Measurements from ENCODE around the gene PREX1. TPM values are rescaled to one million over a fixed set of nuclear protein-coding genes. Genes with fewer than 3 reads are reported as not detected.

Gene PREX1
- total and polyA plus RNA-seq, 9 donors, result 16.7 to 32.5 (median 22.5) TPM

DNA sequence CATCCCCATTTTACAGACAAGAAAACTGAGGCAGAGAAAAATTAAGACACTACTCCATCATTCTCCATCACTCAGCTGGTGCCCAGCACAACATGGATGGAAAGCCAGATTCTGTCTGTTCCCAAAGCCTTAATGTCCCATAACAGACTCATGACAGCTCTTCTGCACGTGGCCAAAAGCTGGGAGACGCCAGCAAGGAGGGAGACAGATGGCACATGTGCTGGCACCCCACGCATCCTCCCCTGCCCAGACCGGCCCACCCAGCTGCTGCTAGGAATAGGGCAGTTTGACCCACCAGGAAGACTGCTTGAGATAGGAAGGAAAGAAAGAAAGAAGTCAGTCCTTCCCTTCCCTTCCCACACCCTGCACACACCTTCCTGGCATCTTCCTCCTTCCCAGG lies 96.3 kb downstream of the PREX1 start:
- H3K27me3 ChIP-seq (ENCODE audit: control insufficient read depth, insufficient read depth, low read length), result no peaks in the 10 kb centered on the region
- peaks cover 51% of the 10 kb centered on the region for H3K4me1 ChIP-seq (ENCODE audit: control insufficient read depth, insufficient read depth, low read length)
- peaks cover 20% of the 10 kb centered on the region for H3K36me3 ChIP-seq (ENCODE audit: control insufficient read depth, insufficient read depth, low read length)
- peak; percentile 50 for DNase-seq
- peak overlapping the region; percentile 42 for H3K27ac ChIP-seq (ENCODE audit: low read length)
- no peaks in the 10 kb centered on the region for H3K9me3 ChIP-seq (replicated peaks; ENCODE audit: control insufficient read depth, low read depth, low read length)
- no peak overlapping the region for H3K4me3 ChIP-seq (ENCODE audit: low read length)
- WGBS (ENCODE audit: insufficient coverage), result 100% methylated on average over 1 of the region's 4 CpGs

DNA sequence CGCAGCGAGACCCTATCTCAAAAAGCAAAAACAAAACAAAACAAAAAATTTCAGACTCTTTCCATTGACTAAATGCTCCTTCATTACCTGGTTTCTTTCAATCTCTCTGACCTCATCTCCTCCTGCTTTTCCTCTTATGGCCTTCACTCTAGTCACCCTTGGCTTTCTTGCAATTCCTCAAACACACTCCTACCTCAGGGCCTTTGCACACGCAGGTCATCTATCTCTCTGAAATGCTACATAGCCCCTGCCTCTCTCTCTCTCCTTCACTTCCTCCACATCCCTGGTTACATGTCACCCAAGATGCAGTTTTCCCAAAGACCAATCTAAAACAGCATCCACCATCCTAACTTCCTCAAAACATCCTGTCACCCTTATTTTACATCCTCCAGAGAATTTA lies 96.8 kb downstream of the PREX1 start:
- H3K27me3 ChIP-seq (ENCODE audit: control insufficient read depth, insufficient read depth, low read length), result no peaks in the 10 kb centered on the region
- peaks cover 17% of the 10 kb centered on the region for H3K36me3 ChIP-seq (ENCODE audit: control insufficient read depth, insufficient read depth, low read length)
- no peak for DNase-seq
- H3K4me1 ChIP-seq (ENCODE audit: control insufficient read depth, insufficient read depth, low read length), result peaks cover 51% of the 10 kb centered on the region
- no peak overlapping the region for H3K4me3 ChIP-seq (ENCODE audit: low read length)
- no peaks in the 10 kb centered on the region for H3K9me3 ChIP-seq (replicated peaks; ENCODE audit: control insufficient read depth, low read depth, low read length)
- H3K27ac ChIP-seq (ENCODE audit: low read length), result no peak overlapping the region
- WGBS (ENCODE audit: insufficient coverage), result 91% methylated on average over 3 of the region's 3 CpGs

DNA sequence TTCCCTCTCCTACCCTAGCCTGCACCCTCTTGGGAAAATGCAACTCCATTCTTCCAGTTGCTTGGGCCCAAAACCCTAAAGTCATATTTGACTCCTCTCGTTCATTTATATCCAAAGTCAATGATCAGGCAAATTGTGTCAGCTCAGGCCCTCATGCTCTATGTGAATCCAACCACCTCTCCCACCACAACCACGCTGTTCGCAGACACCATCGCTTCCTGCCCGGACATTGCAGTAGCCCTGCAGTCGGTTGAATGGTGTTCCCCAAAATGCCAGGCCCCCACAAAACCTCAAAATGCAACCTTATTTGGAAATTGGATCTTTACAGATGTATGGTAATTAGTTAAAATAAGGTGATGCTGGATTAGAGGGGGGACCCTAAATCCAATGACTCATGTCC lies 98.3 kb downstream of the PREX1 start:
- H3K9me3 ChIP-seq (replicated peaks; ENCODE audit: control insufficient read depth, low read depth, low read length), result no peaks in the 10 kb centered on the region
- peaks cover 18% of the 10 kb centered on the region for H3K36me3 ChIP-seq (ENCODE audit: control insufficient read depth, insufficient read depth, low read length)

GRCh38 chr20:48728042-48728825 lies 99.6 kb downstream of the PREX1 start:
- no peak overlapping the region for H3K4me3 ChIP-seq (ENCODE audit: low read length)
- peak; percentile 68 for DNase-seq
- H3K9me3 ChIP-seq (replicated peaks; ENCODE audit: control insufficient read depth, low read depth, low read length), result no peaks in the 10 kb centered on the region
- peaks cover 13% of the 10 kb centered on the region for H3K36me3 ChIP-seq (ENCODE audit: control insufficient read depth, insufficient read depth, low read length)
- H3K27me3 ChIP-seq (ENCODE audit: control insufficient read depth, insufficient read depth, low read length), result no peaks in the 10 kb centered on the region
- WGBS (ENCODE audit: insufficient coverage), result 93% methylated on average over 5 of the region's 9 CpGs
- peaks cover 62% of the 10 kb centered on the region for H3K4me1 ChIP-seq (ENCODE audit: control insufficient read depth, insufficient read depth, low read length)
- H3K27ac ChIP-seq (ENCODE audit: low read length), result peak overlapping the region; percentile 77

More for the DNA sequence above, 98.3 kb downstream of the PREX1 start:
- no peak for DNase-seq
- peaks cover 53% of the 10 kb centered on the region for H3K4me1 ChIP-seq (ENCODE audit: control insufficient read depth, insufficient read depth, low read length)
- 88% methylated on average over 2 of the region's 6 CpGs for WGBS (ENCODE audit: insufficient coverage)
- H3K4me3 ChIP-seq (ENCODE audit: low read length), result no peak overlapping the region
- H3K27ac ChIP-seq (ENCODE audit: low read length), result no peak overlapping the region
- H3K27me3 ChIP-seq (ENCODE audit: control insufficient read depth, insufficient read depth, low read length), result no peaks in the 10 kb centered on the region

DNA sequence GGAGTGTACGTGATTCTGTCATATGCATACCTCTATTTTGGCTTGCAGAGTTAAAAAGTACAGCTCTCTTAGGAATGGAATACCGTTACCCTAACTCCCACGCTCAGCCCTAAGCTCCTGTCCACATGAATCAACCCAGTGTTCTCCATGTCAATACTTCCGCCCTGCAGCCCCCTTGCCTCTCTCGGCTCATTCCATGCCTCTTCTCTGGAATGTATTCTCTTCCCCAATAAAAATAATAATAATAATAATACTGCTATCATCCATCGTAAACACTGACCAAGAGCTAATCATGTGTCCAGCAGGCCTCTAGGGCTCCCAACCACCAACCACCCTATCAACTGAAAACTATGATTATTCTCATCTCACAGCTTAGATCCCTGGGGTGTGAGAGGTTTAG lies 100.6 kb downstream of the PREX1 start:
- no peak overlapping the region for H3K4me3 ChIP-seq (ENCODE audit: low read length)
- H3K9me3 ChIP-seq (replicated peaks; ENCODE audit: control insufficient read depth, low read depth, low read length), result no peaks in the 10 kb centered on the region
- H3K27ac ChIP-seq (ENCODE audit: low read length), result no peak overlapping the region
- 53% methylated on average over 3 of the region's 6 CpGs for WGBS (ENCODE audit: insufficient coverage)
- H3K4me1 ChIP-seq (ENCODE audit: control insufficient read depth, insufficient read depth, low read length), result peaks cover 66% of the 10 kb centered on the region
- H3K36me3 ChIP-seq (ENCODE audit: control insufficient read depth, insufficient read depth, low read length), result peaks cover 13% of the 10 kb centered on the region
- no peak for DNase-seq
- H3K27me3 ChIP-seq (ENCODE audit: control insufficient read depth, insufficient read depth, low read length), result no peaks in the 10 kb centered on the region

GRCh38 chr20:48725555-48725991 lies 102.2 kb downstream of the PREX1 start:
- no peaks in the 10 kb centered on the region for H3K9me3 ChIP-seq (replicated peaks; ENCODE audit: control insufficient read depth, low read depth, low read length)
- H3K27ac ChIP-seq (ENCODE audit: low read length), result peak overlapping the region; percentile 86
- H3K27me3 ChIP-seq (ENCODE audit: control insufficient read depth, insufficient read depth, low read length), result no peaks in the 10 kb centered on the region
- 69% methylated on average over 3 of the region's 3 CpGs for WGBS (ENCODE audit: insufficient coverage)
- peaks cover 74% of the 10 kb centered on the region for H3K4me1 ChIP-seq (ENCODE audit: control insufficient read depth, insufficient read depth, low read length)
- H3K36me3 ChIP-seq (ENCODE audit: control insufficient read depth, insufficient read depth, low read length), result peaks cover 7% of the 10 kb centered on the region
- DNase-seq, result no peak
- H3K4me3 ChIP-seq (ENCODE audit: low read length), result no peak overlapping the region

- Histone ChIP-seq H3K27me3 (ENCODE audit: control insufficient read depth, insufficient read depth, low read length) (no peaks in the 10 kb centered on the region), H3K27ac (ENCODE audit: low read length) (peak overlapping the region; percentile 86), H3K36me3 (ENCODE audit: control insufficient read depth, insufficient read depth, low read length) (peaks cover 10% of the 10 kb centered on the region), H3K9me3 (replicated peaks; ENCODE audit: control insufficient read depth, low read depth, low read length) (peaks cover 1% of the 10 kb centered on the region), H3K4me3 (ENCODE audit: low read length) (no peak overlapping the region), H3K4me1 (ENCODE audit: control insufficient read depth, insufficient read depth, low read length) (peaks cover 77% of the 10 kb centered on the region)
- 40% methylated on average over 6 of the region's 11 CpGs for WGBS (ENCODE audit: insufficient coverage)
- DNase-seq, result peak; percentile 95
Observed at GRCh38 chr20:48724891-48725554, 102.8 kb downstream of the PREX1 start.

DNA sequence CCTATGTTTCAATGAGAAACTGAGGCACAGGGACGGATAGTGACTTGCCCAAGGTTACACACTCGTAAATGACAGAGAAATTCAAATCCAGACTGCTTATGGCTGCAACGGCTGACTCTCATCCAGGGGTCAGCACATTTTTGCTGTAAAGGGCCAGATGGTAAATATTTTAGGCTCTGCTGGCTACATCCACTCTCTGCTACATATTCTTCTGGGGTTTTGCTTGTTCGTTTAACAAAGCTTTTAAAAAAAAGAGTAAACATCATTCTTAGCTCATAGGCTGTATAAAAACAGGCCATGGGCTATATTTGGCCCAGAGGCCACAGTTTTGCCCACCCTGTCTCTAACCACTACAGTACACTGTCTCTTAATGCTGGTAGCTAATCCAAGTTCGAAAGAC lies 103.4 kb downstream of the PREX1 start:
- peaks cover 11% of the 10 kb centered on the region for H3K36me3 ChIP-seq (ENCODE audit: control insufficient read depth, insufficient read depth, low read length)
- no peak overlapping the region for H3K4me3 ChIP-seq (ENCODE audit: low read length)
- H3K4me1 ChIP-seq (ENCODE audit: control insufficient read depth, insufficient read depth, low read length), result peaks cover 75% of the 10 kb centered on the region
- peaks cover 6% of the 10 kb centered on the region for H3K9me3 ChIP-seq (replicated peaks; ENCODE audit: control insufficient read depth, low read depth, low read length)
- H3K27ac ChIP-seq (ENCODE audit: low read length), result peak overlapping the region; percentile 86
- no peaks in the 10 kb centered on the region for H3K27me3 ChIP-seq (ENCODE audit: control insufficient read depth, insufficient read depth, low read length)
- peak; percentile 74 for DNase-seq
- 20% methylated on average over 5 of the region's 5 CpGs for WGBS (ENCODE audit: insufficient coverage)

DNA sequence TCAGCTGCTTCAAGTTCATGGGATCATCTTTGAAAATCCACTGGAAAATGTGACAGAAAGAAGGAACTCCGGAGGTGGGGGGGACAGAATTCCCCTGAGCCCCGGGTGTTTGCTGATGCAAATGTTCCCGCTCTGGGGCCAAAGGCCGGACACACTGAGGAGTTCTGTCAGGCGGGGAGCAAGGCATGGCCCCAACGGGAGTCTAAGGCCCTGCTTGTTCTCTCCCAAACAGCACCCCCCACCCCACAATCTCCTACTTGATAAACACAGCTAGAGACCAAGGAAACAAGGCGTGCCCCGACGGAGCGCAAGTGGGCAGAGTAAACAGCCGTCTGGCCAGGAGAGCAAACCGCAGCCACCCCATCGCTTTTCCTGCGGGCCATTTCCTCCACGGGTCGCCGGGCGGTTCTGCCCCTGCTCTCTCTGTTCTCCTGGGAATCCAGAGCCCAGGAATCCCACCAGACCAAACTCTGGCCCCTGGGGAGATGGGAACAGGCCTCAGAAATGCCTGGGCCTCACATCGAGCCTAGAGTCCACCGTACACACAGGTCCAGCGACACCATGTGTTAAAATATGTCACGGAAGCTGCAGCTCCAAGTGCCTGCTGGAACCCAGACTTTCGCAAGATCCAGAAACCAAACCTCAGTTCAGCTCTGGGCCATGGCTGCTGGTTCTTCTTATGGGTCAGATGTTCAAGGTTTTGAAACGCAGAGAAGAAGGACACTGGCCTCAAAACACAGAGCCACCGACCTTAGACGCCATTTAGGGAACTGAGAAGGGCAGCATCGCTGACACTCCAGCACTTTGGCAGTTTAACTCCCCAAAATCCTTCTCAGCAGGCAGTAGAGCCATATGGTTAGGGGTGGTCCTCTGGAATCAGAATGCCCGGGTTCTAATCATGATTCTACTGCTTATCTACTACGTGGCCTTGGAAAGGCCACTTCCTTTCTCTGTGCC lies 104.2 kb downstream of the PREX1 start:
- no peak overlapping the region for H3K4me3 ChIP-seq (ENCODE audit: low read length)
- peaks cover 11% of the 10 kb centered on the region for H3K36me3 ChIP-seq (ENCODE audit: control insufficient read depth, insufficient read depth, low read length)
- peak overlapping the region; percentile 86 for H3K27ac ChIP-seq (ENCODE audit: low read length)
- WGBS (ENCODE audit: insufficient coverage), result 49% methylated on average over 23 of the region's 29 CpGs
- DNase-seq, result peak; percentile 81
- H3K9me3 ChIP-seq (replicated peaks; ENCODE audit: control insufficient read depth, low read depth, low read length), result peaks cover 6% of the 10 kb centered on the region
- peaks cover 71% of the 10 kb centered on the region for H3K4me1 ChIP-seq (ENCODE audit: control insufficient read depth, insufficient read depth, low read length)
- H3K27me3 ChIP-seq (ENCODE audit: control insufficient read depth, insufficient read depth, low read length), result no peaks in the 10 kb centered on the region
